SU-DHL-6 (cell line): ENCODE data around the gene NPM1.

Experiments used
- EZH2phosphoT487 ChIP-seq: fragments of 200-600 bp; sonication (generic), shearing (Covaris generic); conservative IDR thresholded peaks from 2 replicates; pipeline ENCODE4 v1.6.1; 2018; ENCODE audit warnings: mild to moderate bottlenecking, antibody characterized with exemption, low read length, moderate library complexity, mixed read lengths
- TF ChIP-seq, protein P1 (sequence below): fragments of 200-600 bp; sonication (generic); IDR thresholded peaks from one replicate; pipeline ENCODE4 v1.5.1; 2017; ENCODE audit warnings: antibody characterized with exemption, mild to moderate bottlenecking, low read length, moderate library complexity; ENCODE audit not compliant: insufficient read depth, poor library complexity, severe bottlenecking

DNA sequence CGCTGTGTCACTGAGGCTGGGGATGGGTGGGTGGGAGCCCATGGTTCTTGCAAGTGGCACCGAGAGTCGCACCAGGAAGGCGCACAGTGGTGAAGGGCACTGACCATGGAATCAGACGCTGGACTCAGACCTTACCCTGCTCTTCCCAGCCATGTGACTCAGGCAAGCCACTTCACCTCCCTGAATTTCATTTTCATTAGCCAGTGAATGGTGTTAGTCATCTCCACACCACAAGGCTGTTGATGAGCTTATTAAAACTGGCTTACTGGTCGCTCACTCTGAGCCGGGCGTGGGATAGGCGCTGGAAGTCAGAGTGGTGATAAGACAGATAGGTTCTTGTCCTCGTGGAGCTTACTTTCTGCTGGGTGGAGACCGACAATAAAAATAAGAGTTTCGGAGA is 56.9 kb downstream of the NPM1 start:
- TF ChIP-seq, protein P1, sequence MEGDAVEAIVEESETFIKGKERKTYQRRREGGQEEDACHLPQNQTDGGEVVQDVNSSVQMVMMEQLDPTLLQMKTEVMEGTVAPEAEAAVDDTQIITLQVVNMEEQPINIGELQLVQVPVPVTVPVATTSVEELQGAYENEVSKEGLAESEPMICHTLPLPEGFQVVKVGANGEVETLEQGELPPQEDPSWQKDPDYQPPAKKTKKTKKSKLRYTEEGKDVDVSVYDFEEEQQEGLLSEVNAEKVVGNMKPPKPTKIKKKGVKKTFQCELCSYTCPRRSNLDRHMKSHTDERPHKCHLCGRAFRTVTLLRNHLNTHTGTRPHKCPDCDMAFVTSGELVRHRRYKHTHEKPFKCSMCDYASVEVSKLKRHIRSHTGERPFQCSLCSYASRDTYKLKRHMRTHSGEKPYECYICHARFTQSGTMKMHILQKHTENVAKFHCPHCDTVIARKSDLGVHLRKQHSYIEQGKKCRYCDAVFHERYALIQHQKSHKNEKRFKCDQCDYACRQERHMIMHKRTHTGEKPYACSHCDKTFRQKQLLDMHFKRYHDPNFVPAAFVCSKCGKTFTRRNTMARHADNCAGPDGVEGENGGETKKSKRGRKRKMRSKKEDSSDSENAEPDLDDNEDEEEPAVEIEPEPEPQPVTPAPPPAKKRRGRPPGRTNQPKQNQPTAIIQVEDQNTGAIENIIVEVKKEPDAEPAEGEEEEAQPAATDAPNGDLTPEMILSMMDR = no peak
- TF ChIP-seq EZH2phosphoT487 = no peak
